Sigmoid colon (tissue), 3 donors: ENCODE measurements around the gene SPATA31C1.

Experiments used
- CTCF ChIP-seq, 4 experiments: fragments of 450-650 bp in 3 of 4; fragments of 200-600 bp in 1 of 4; IDR thresholded peaks; one replicate each; pipeline ENCODE4 v1.5.1; 2016 to 2019; ENCODE audit warnings: antibody characterized with exemption in 4 of 4, mild to moderate bottlenecking in 3 of 4, moderate library complexity in 2 of 4
- POLR2A ChIP-seq, 2 donors: fragments of 450-650 bp; IDR thresholded peaks; one replicate each; pipeline ENCODE4 v1.6.1; 2016; ENCODE audit warnings: antibody characterized with exemption in 2 of 2, mild to moderate bottlenecking in 2 of 2, moderate library complexity in 2 of 2

GRCh38 chr9:87968155-87968554 lies 50.4 kb downstream of the SPATA31C1 start:
- TF ChIP-seq CTCF (IDR thresholded peaks at IDR 0.05) = no peak
- TF ChIP-seq POLR2A (IDR thresholded peaks at IDR 0.05) = no peak
